ENCODE data around the gene CCDC124.

Gene CCDC124

GRCh38 chr19:17950310-17951156 is 17.7 kb downstream of the CCDC124 start:
- Histone ChIP-seq H3K27me3 (ENCODE audit: low read depth, low read length) (peaks cover 35% of the 10 kb centered on the region), H3K36me3 (replicated peaks; ENCODE audit: low read depth, low read length) (no peaks in the 10 kb centered on the region), H3K27ac (ENCODE audit: low read length) (peak overlapping the region; percentile 10; the same call in 1 of the 2 replicates), H3K9me3 (ENCODE audit: insufficient read depth, low read length) (no peaks in the 10 kb centered on the region), H3K4me3 (ENCODE audit: low read length) (peak overlapping the region; percentile 76), H4K20me1 (ENCODE audit: insufficient read depth, low read length) (no peaks in the 10 kb centered on the region), H2AFZ (ENCODE audit: low read depth, low read length) (peak overlapping the region; percentile 42), H3K79me2 (ENCODE audit: low read length) (no peaks in the 10 kb centered on the region), H3K4me2 (ENCODE audit: low read length) (peak overlapping the region; percentile 88), H3K9ac (ENCODE audit: low read length) (peak overlapping the region; percentile 61), H3K4me1 (ENCODE audit: low read length) (peaks cover 51% of the 10 kb centered on the region)
- TF ChIP-seq CTCF (IDR thresholded peaks at IDR 0.05; ENCODE audit: low read depth, low read length) = no peak
- no peak for TF ChIP-seq EZH2phosphoT487 (IDR thresholded peaks at IDR 0.05; ENCODE audit: low read depth)

GRCh38 chr19:17951157-17951989 is 18.6 kb downstream of the CCDC124 start:
- peaks cover 46% of the 10 kb centered on the region for H3K4me1 ChIP-seq (ENCODE audit: low read length)
- TF ChIP-seq CTCF (IDR thresholded peaks at IDR 0.05; ENCODE audit: low read depth, low read length) (no peak), EZH2phosphoT487 (IDR thresholded peaks at IDR 0.05; ENCODE audit: low read depth) (no peak)
- H3K9me3 ChIP-seq (ENCODE audit: insufficient read depth, low read length) = no peaks in the 10 kb centered on the region
- no peaks in the 10 kb centered on the region for H3K79me2 ChIP-seq (ENCODE audit: low read length)
- H3K27me3 ChIP-seq (ENCODE audit: low read depth, low read length) = peaks cover 40% of the 10 kb centered on the region
- peak overlapping the region; percentile 76 for H3K4me3 ChIP-seq (ENCODE audit: low read length)
- peak overlapping the region; percentile 61 for H3K9ac ChIP-seq (ENCODE audit: low read length)
- H3K4me2 ChIP-seq (ENCODE audit: low read length) = peak overlapping the region; percentile 88
- H4K20me1 ChIP-seq (ENCODE audit: insufficient read depth, low read length) = no peaks in the 10 kb centered on the region
- no peaks in the 10 kb centered on the region for H3K36me3 ChIP-seq (replicated peaks; ENCODE audit: low read depth, low read length)
- H2AFZ ChIP-seq (ENCODE audit: low read depth, low read length) = peak overlapping the region; percentile 42; the same call in 1 of the 2 replicates
- H3K27ac ChIP-seq (ENCODE audit: low read length) = no peak overlapping the region

GRCh38 chr19:17951990-17952976 is 19.5 kb downstream of the CCDC124 start:
- peak overlapping the region; percentile 61; the same call in 1 of the 2 replicates for H3K9ac ChIP-seq (ENCODE audit: low read length)
- H3K4me1 ChIP-seq (ENCODE audit: low read length) = peaks cover 36% of the 10 kb centered on the region
- no peaks in the 10 kb centered on the region for H3K36me3 ChIP-seq (replicated peaks; ENCODE audit: low read depth, low read length)
- H3K79me2 ChIP-seq (ENCODE audit: low read length) = no peaks in the 10 kb centered on the region
- H3K9me3 ChIP-seq (ENCODE audit: insufficient read depth, low read length) = no peaks in the 10 kb centered on the region
- H3K4me2 ChIP-seq (ENCODE audit: low read length) = peak overlapping the region; percentile 88
- H3K27me3 ChIP-seq (ENCODE audit: low read depth, low read length) = peaks cover 44% of the 10 kb centered on the region
- no peak for TF ChIP-seq CTCF (IDR thresholded peaks at IDR 0.05; ENCODE audit: low read depth, low read length)
- no peak for TF ChIP-seq EZH2phosphoT487 (IDR thresholded peaks at IDR 0.05; ENCODE audit: low read depth)
- no peak overlapping the region for H2AFZ ChIP-seq (ENCODE audit: low read depth, low read length)
- H3K27ac ChIP-seq (ENCODE audit: low read length) = no peak overlapping the region
- H4K20me1 ChIP-seq (ENCODE audit: insufficient read depth, low read length) = no peaks in the 10 kb centered on the region
- H3K4me3 ChIP-seq (ENCODE audit: low read length) = peak overlapping the region; percentile 76
